Mucosa of descending colon (tissue), 3 donors: Measurements from ENCODE around the gene CD28. TPM values are rescaled to one million over a fixed set of nuclear protein-coding genes. Genes with fewer than 3 reads are reported as not detected.

ENCODE experiments used
- ATAC-seq: fragments of 200-7000 bp; cut with Tn5 transposase; one replicate; pipeline ENCODE4 v1.9.1; 2020; ENCODE audit warnings: mild to moderate bottlenecking, moderate library complexity
- DNase-seq, 3 donors: peaks; one replicate each; pipeline ENCODE4 v3.0.0-alpha.2; 2020
- H3K36me3 ChIP-seq: fragments of 200-600 bp; one replicate; pipeline ENCODE4 v1.8.0; 2021; ENCODE audit warnings: low read depth, mild to moderate bottlenecking
- H3K4me1 ChIP-seq: fragments of 200-600 bp; one replicate; pipeline ENCODE4 v1.8.0; 2021; ENCODE audit warnings: low read depth, mild to moderate bottlenecking
- H3K4me3 ChIP-seq: fragments of 200-600 bp; one replicate; pipeline ENCODE4 v1.8.0; 2021; ENCODE audit warnings: mild to moderate bottlenecking
- H3K9me3 ChIP-seq: fragments of 200-600 bp; one replicate; pipeline ENCODE4 v1.8.0; 2021; ENCODE audit warnings: mild to moderate bottlenecking
- CTCF ChIP-seq: fragments of 200-600 bp; IDR thresholded peaks from one replicate; pipeline ENCODE4 v1.8.0; 2022; ENCODE audit warnings: antibody characterized with exemption, mild to moderate bottlenecking
- intact Hi-C, 2 donors: fragments of 100-400 bp; cut with DNase I in 1 of 2; cut with micrococcal nuclease in 1 of 2; formaldehyde crosslinking; loops; one replicate each; pipeline versions ENCODE4 v1.11.0 to v1.11.1; 2022; cut with DNase I, micrococcal nuclease
- total RNA-seq, 3 donors: library from RNA; stranded (reverse); fragmentation: NEBNext Ultra II Directional in 2 of 3; extraction: Animal tissue kit (Norgen Biotek cat#: 25700) in 2 of 3; gene quantifications; one replicate each; pipeline versions ENCODE4 v1.2.1 to v1.2.4, GENCODE V29; 2021 to 2023
- donor health status: DM: no; HTN: no; CAD: no; lungs with moderate emphysema.
- donor health status: DM: no; HTN: no; CAD: no.
- donor health status: DM: no; HTN: yes; CAD: no.

CD28 gene
- total RNA-seq, 3 donors from 2014 or later: 0.41 to 1.4 (median 1.3) TPM

GRCh38 chr2:203722411-203722810 lies 16.0 kb downstream of the CD28 start:
- intact Hi-C loops: no loop called here
- no peaks in the 10 kb centered on the region for H3K9me3 ChIP-seq
- H3K4me1 ChIP-seq: no peaks in the 10 kb centered on the region
- TF ChIP-seq CTCF: no peak
- H3K4me3 ChIP-seq: no peak overlapping the region
- DNase-seq (no peak), ATAC-seq (no peak)
- H3K36me3 ChIP-seq: no peaks in the 10 kb centered on the region

- ATAC-seq (no peak), DNase-seq (no peak)
- Histone ChIP-seq H3K4me3 (no peak overlapping the region), H3K9me3 (no peaks in the 10 kb centered on the region), H3K4me1 (no peaks in the 10 kb centered on the region), H3K36me3 (no peaks in the 10 kb centered on the region)
- intact Hi-C loops: no loop called here
- TF ChIP-seq CTCF: no peak
Measured at GRCh38 chr2:203728321-203728720, 21.9 kb downstream of the CD28 start.

GRCh38 chr2:203730076-203730729 lies 23.8 kb downstream of the CD28 start:
- no peaks in the 10 kb centered on the region for H3K9me3 ChIP-seq
- ATAC-seq (no peak), DNase-seq (no peak)
- no peak overlapping the region for H3K4me3 ChIP-seq
- intact Hi-C loops: no loop called here
- no peak for TF ChIP-seq CTCF
- H3K36me3 ChIP-seq: no peaks in the 10 kb centered on the region
- no peaks in the 10 kb centered on the region for H3K4me1 ChIP-seq

GRCh38 chr2:203730883-203731282 lies 24.4 kb downstream of the CD28 start:
- Histone ChIP-seq H3K9me3 (no peaks in the 10 kb centered on the region), H3K4me1 (no peaks in the 10 kb centered on the region), H3K36me3 (no peaks in the 10 kb centered on the region), H3K4me3 (no peak overlapping the region)
- ATAC-seq (no peak), DNase-seq (no peak)
- TF ChIP-seq CTCF: no peak
- intact Hi-C loops: no loop called here

- Histone ChIP-seq H3K36me3 (no peaks in the 10 kb centered on the region), H3K9me3 (no peaks in the 10 kb centered on the region), H3K4me3 (no peak overlapping the region), H3K4me1 (no peaks in the 10 kb centered on the region)
- no peak for TF ChIP-seq CTCF
- peak; percentile 27 for ATAC-seq
- intact Hi-C loops: no loop called here
- DNase-seq: no peak
Measured at GRCh38 chr2:203732092-203732952, 25.9 kb downstream of the CD28 start.
